ENCODE measurements around the gene SLC9C1. TPM values are rescaled to one million over a fixed set of nuclear protein-coding genes. Genes with fewer than 3 reads are reported as not detected.

Gene SLC9C1
- total and polyA plus RNA-seq, 7 donors = 0.01 to 0.32 (median 0.17) TPM; not detected in 2

DNA sequence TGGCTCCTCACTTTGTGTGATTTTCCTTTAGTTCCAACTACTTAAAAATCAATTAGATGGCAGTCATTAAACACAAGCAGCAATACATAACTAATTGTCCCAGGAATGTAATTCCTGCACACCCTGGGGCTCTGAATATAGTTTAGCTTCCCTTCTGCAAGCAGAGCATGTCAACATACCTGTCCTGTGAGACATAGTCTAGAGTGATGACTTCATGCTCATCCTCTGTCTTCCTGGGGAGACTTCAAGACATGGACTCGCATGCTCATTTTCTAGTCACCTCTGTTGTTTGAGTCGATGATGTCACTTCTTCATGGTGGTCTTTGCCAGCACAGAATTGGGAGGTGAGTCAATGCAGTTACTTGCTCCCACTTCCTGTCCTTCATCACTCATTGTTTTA is 192.1 kb downstream of the SLC9C1 start:
- no peak overlapping the region for H3K4me3 ChIP-seq
- intact Hi-C loops (cut with DNase I) = no loop called here
- no peak overlapping the region for H3K27ac ChIP-seq
- WGBS, 3 donors = 67 to 83% (median 79%) methylated on average over 2 of the region's 2 CpGs
- no peaks in the 10 kb centered on the region for H3K9me3 ChIP-seq
- H3K36me3 ChIP-seq (ENCODE audit: insufficient read depth in 1 of 2, low read depth in 1 of 2) = no peaks in the 10 kb centered on the region
- H3K4me1 ChIP-seq = no peaks in the 10 kb centered on the region
- no peak for DNase-seq
- ATAC-seq = no peak
- TF ChIP-seq CTCF (IDR thresholded peaks at IDR 0.05) = no peak
- H3K27me3 ChIP-seq (ENCODE audit: insufficient read depth in 3 of 3, low read length in 2 of 3) = no peaks in the 10 kb centered on the region

DNA sequence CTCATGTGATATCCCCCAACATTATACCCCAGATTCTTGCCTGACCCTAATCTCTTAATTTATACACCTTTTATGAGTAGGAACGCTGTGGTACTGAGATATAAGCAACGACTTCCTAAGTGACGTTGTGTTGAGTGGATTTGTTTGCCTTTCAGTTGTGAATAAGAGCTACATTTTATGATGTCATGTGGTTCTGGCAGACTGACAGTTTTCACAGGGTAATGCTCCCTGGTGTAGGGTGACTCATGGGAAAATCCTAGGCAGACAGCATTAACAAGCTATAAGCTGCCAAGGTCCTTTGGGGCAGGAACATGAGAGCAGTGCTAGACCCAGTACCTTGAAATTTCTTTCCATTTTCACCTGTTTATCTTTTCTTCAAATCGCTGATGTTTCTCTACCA is 196.6 kb downstream of the SLC9C1 start:
- ATAC-seq = peak; percentile 46 to 69 (median 59)
- Histone ChIP-seq H3K36me3 (ENCODE audit: insufficient read depth in 1 of 2, low read depth in 1 of 2) (no peaks in the 10 kb centered on the region), H3K9me3 (no peaks in the 10 kb centered on the region), H3K4me3 (no peak overlapping the region), H3K4me1 (no peaks in the 10 kb centered on the region), H3K27ac (no peak overlapping the region), H3K27me3 (ENCODE audit: insufficient read depth in 3 of 3, low read length in 2 of 3) (no peaks in the 10 kb centered on the region)
- no peak for DNase-seq
- intact Hi-C loops (cut with DNase I) = no loop called here
- WGBS, 3 donors = 20 to 26% (median 26%) methylated on average over 4 of the region's 4 CpGs
- TF ChIP-seq CTCF (IDR thresholded peaks at IDR 0.05) = no peak

DNA sequence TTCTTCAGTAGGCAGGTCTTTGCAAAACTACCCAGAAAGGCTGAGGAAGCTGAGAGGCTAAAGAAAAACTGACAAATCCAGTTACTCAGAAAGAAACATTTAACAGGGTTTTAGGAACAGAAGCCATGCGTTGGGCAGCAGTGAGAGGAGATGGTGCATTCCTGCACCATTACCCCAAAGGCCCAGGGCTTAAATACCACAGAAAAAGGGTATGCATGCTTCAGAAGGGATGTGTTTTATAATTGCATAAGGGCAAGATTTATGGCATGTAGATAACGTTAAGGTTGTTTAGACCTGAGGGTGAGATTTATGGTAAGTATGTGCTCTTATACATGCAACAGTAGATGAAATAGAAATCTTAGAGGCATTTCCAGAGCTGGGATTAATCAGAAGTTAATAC is 197.8 kb downstream of the SLC9C1 start:
- Histone ChIP-seq H3K4me1 (no peaks in the 10 kb centered on the region), H3K27ac (no peak overlapping the region), H3K36me3 (ENCODE audit: insufficient read depth in 1 of 2, low read depth in 1 of 2) (no peaks in the 10 kb centered on the region), H3K4me3 (no peak overlapping the region), H3K27me3 (ENCODE audit: insufficient read depth in 3 of 3, low read length in 2 of 3) (no peaks in the 10 kb centered on the region), H3K9me3 (no peaks in the 10 kb centered on the region)
- DNase-seq (no peak), ATAC-seq (no peak)
- no peak for TF ChIP-seq CTCF (IDR thresholded peaks at IDR 0.05)
- WGBS, 3 donors = 49 to 53% (median 53%) methylated on average over 2 of the region's 2 CpGs
- intact Hi-C loops (cut with DNase I) = no loop called here

- no peak for ATAC-seq
- intact Hi-C loops (cut with DNase I) = no loop called here
- no peak for TF ChIP-seq CTCF (IDR thresholded peaks at IDR 0.05)
Observed at GRCh38 chr3:112095731-112096130, 198.3 kb downstream of the SLC9C1 start.

DNA sequence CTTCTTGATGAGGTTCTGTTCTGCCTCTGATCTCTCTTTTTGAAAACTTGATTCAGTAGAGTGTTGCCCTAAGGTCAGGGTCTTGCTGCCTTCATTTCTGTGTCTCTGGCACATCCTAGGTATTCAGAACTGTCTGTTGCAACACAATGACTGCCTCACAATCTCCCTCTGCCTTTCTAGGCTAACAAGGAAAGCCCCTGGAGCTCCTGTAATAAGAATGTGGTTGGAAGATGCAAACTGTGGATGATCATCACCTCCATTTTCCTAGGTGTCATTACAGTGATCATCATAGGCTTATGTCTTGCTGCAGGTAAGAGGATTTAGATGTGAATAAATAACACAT is 200.9 kb downstream of the SLC9C1 start:
- Histone ChIP-seq H3K4me1 (no peaks in the 10 kb centered on the region), H3K27ac (no peak overlapping the region), H3K36me3 (ENCODE audit: insufficient read depth in 1 of 2, low read depth in 1 of 2) (no peaks in the 10 kb centered on the region), H3K9me3 (no peaks in the 10 kb centered on the region), H3K4me3 (no peak overlapping the region), H3K27me3 (ENCODE audit: insufficient read depth in 3 of 3, low read length in 2 of 3) (no peaks in the 10 kb centered on the region)
- no peak for ATAC-seq
- DNase-seq = no peak
- intact Hi-C loops (cut with DNase I) = no loop called here
- no peak for TF ChIP-seq CTCF (IDR thresholded peaks at IDR 0.05)

More at GRCh38 chr3:112095731-112096130, 198.3 kb downstream of the SLC9C1 start:
- 26 to 58% (median 35%) methylated on average over 2 of the region's 2 CpGs for WGBS, 3 donors
- Histone ChIP-seq H3K4me3 (no peak overlapping the region), H3K9me3 (no peaks in the 10 kb centered on the region), H3K27ac (no peak overlapping the region), H3K36me3 (ENCODE audit: insufficient read depth in 1 of 2, low read depth in 1 of 2) (no peaks in the 10 kb centered on the region), H3K4me1 (no peaks in the 10 kb centered on the region), H3K27me3 (ENCODE audit: insufficient read depth in 3 of 3, low read length in 2 of 3) (no peaks in the 10 kb centered on the region)
- DNase-seq = no peak
